Right lung (tissue), 5 donors: ENCODE data around the gene NKX2-3. TPM values are rescaled to one million over a fixed set of nuclear protein-coding genes. Genes with fewer than 3 reads are reported as not detected.

Experiments
- DNase-seq, 2 donors: peaks; one replicate each; pipeline ENCODE4 v3.0.0-alpha.2; 2013
- polyA plus RNA-seq, 5 donors: library from polyadenylated mRNA; unstranded; fragments of 120-200 nt; gene quantifications; one replicate each; pipeline versions ENCODE4 v1.2.1 to v1.2.3, GENCODE V29; 2013; ENCODE audit warnings: inconsistent platforms in 1 of 5, low replicate concordance in 1 of 5; ENCODE audit not compliant: insufficient read length in 5 of 5, insufficient read depth in 1 of 5

The NKX2-3 gene
- polyA plus RNA-seq, 5 donors = 0.17 TPM; not detected in 4

GRCh38 chr10:99525897-99526296 is 6.8 kb upstream of the NKX2-3 start:
- no peak for DNase-seq

- DNase-seq = no peak
Observed at GRCh38 chr10:99526861-99527504, 5.8 kb upstream of the NKX2-3 start.

GRCh38 chr10:99527526-99528493 is 4.9 kb upstream of the NKX2-3 start:
- DNase-seq = no peak

GRCh38 chr10:99528494-99529441 is 4.0 kb upstream of the NKX2-3 start:
- no peak for DNase-seq

- no peak for DNase-seq
Observed at GRCh38 chr10:99529591-99530107, 3.1 kb upstream of the NKX2-3 start.

- DNase-seq = no peak
Observed at GRCh38 chr10:99530108-99531025, 2.4 kb upstream of the NKX2-3 start.

GRCh38 chr10:99531026-99531695 is 1.6 kb upstream of the NKX2-3 start:
- no peak for DNase-seq

GRCh38 chr10:99531696-99532593 is 797 bp upstream of the NKX2-3 start:
- DNase-seq = no peak

GRCh38 chr10:99533496-99534449 is 1.0 kb downstream of the NKX2-3 start:
- no peak for DNase-seq

GRCh38 chr10:99534450-99534938 is 1.8 kb downstream of the NKX2-3 start:
- no peak for DNase-seq

- no peak for DNase-seq
Observed at GRCh38 chr10:99534939-99535763, 2.4 kb downstream of the NKX2-3 start.

- DNase-seq = no peak
Observed at GRCh38 chr10:99535764-99536337, 3.1 kb downstream of the NKX2-3 start.

GRCh38 chr10:99536338-99537085 is 3.8 kb downstream of the NKX2-3 start:
- no peak for DNase-seq

- DNase-seq = no peak
Observed at GRCh38 chr10:99537086-99537988, 4.6 kb downstream of the NKX2-3 start.
